Heart left ventricle (tissue), 13 donors: Measurements from ENCODE around the gene STXBP4.

Experiments
- CTCF ChIP-seq, 12 donors: fragments of 200-600 bp; sonication (generic) in 4 of 12; IDR thresholded peaks; one replicate each; pipeline versions ENCODE4 v1.5.0 to v1.8.0; 2018 to 2022; ENCODE audit warnings: antibody characterized with exemption in 12 of 12, mild to moderate bottlenecking in 5 of 12
- POLR2A ChIP-seq, 2 donors: fragments of 450-650 bp; IDR thresholded peaks; one replicate each; pipeline ENCODE4 v1.6.1; 2017; ENCODE audit warnings: antibody characterized with exemption in 2 of 2, mild to moderate bottlenecking in 2 of 2, moderate library complexity in 2 of 2
- donor health status: ischemic (EF 13 %, LVEDD 7.1; RV severe dilation, severe dysfunction).
- donor health status: DM: no; HTN: yes; CAD: no.
- donor health status: DM: no; HTN: no; CAD: no.
- donor health status: ischemic (EF 25% LVEDD 6.9; RV normal size, moderate dysfunction).
- donor health status: ischemic (EF 25% LVEDD 5.7; RV mildly dilated, moderate dysfunction).
- donor health status: ischemic (EF 35%, LVEDD 5.7; RV mildly dilated, moderate dysfunction).
- donor health status: nonischemic (EF 11% LVEDD 7.7; RV severe dilation, severe dysfunction).
- donor health status: DM: yes; HTN: yes; CAD: no.
- donor health status: PGD.
- donor health status: ischemic (EF 29% LVEDD 5.4; RV normal size, mild dysfunction).
- donor health status: nonischemic (EF 23%, LVEDD 6.1; RV moderate dilation, normal function).

- TF ChIP-seq CTCF (IDR thresholded peaks at IDR 0.05) (no peak), POLR2A (IDR thresholded peaks at IDR 0.05) (no peak)
Measured at GRCh38 chr17:54985476-54985875, 16.9 kb downstream of the STXBP4 start.
